Stimulated activated CD4-positive, alpha-beta T cell treated with anti-CD3 and anti-CD28 coated beads, Interleukin-12 subunit alpha, Interleukin-12 subunit beta, amount 100 ng/mL, for 24 hours (primary cell): ENCODE results near the gene EN1.

Experiments used
- DNase-seq, 2 experiments: peaks; one replicate each; pipeline ENCODE4 v3.0.0-alpha.2; 2020; ENCODE audit warnings: low read depth in 2 of 2

The EN1 gene

DNA sequence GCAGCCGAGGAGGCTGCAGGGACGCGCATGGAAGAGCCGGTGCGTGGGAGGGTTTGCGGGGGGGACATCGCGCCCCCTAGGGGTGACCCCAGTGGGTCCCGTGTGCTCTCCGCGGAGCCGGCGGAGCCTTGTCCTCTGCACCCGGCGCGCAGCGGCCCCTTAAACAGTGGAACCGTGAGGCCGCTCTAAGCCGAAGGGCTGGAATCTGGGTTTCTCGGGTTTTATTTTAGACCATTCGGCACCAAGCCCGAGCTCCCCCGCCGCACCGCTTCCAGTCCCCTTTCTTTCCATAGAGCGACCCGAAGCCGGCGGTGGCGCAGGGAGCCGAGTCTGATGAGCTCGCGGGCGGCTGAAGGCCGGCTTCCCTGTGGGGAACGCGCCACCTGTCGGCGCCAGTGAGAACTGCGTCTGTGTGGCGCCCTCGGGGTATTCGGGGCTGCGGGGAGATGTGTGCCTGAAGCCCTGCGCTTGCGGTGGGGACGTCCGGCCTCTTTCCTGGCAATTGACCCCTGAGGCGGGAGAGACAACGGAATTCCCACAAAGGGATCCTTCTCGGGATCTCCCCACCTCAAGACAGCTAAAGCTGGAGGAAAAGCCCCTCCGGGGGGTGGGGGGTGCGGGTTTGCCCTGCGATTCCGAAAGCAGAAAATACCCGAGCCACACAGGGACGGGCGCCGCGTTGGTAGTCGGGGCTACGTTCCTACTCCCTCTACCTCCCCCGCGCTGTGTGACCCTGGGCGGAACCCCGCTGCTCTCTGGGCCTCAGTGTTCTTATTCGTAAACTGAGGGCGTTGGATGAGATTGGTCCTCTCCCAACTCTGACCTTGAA is 8.2 kb upstream of the EN1 start:
- DNase-seq, result peak; percentile 70 to 83

GRCh38 chr2:118854507-118855345 is 7.3 kb upstream of the EN1 start:
- no peak for DNase-seq

DNA sequence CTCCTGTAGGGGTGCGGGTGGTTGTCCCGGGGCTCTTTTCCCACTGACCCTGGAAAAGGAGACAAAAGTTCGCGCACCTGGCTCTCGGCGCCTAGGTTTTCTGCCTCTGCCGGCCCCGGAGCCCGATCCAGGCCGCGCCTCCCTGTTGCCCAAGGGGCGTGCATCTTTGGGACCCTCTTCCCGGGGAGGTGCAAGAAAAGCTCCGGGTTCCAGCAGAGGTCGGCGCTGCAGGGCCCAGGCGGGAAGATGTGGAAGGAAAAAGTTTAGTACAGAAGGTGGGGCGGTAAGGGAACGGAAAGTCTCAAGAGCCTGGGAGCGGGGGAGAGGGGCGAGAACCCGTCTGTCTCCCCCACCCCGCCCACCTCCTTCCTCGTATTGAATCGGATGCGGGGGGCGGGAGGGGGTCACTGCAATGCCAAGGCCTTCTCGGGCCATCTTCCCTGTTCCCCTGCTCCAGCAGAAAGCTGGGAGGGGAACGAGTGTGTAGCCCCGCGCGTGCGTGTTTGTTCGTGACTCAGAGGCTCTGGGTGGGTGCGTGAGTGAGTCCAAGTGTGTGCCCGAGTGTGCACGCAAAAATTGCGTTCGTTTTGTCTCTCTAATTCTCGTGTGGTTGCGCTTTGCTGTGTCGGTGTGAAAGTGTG is 6.3 kb upstream of the EN1 start:
- DNase-seq, result no peak

DNA sequence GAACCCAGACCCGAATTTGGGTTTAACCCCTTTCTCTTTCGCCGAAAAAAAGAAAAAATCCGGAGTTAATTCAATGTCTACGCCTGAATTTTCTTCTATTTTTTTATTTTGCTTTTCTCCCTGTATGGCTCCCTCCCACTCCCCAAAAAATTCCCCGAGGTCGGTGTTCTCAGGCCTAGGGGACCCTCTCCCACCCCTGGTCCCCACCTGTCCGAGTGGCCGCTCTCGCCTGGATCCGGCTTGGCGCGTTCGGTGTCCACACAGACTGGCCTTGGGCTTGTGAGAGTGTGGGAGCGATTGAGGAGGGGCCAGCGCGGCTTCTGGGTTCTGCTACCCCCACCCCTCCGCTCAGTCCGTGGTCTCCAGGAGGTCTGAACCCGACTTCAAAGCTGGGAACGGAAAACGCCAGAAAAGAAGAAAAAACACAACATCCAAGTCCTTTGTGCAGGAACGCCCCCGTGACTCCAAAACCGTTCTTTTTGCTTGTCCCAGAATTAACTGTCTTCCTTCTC is 5.7 kb upstream of the EN1 start:
- no peak for DNase-seq

DNA sequence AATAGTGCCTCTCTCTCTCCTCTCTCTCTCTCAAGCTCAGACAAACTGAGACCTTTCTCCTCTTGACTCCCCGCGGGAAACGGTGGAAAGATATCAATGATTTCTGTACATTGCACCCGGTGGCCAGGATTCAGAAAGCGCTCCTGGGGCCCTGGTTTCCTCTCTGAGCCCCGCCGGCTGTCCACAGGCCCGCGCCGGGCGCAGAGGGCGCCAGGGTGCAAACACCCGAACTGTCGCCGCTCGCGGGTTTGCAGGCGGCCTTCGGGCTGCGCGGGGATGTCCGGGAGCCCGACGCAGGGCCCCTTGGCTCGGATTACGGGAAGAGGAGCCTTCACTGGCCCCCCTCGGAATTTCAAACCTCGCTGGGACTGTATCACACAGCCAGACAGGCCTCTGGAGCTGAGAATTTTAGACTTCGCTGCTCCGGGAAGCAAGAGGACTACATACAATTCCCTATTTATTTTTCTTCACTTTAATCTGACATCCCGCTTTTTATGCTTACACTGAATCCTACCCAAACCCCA is 5.2 kb upstream of the EN1 start:
- no peak for DNase-seq

- DNase-seq, result no peak
These were observed 4.2 kb upstream of the EN1 start for GRCh38 chr2:118851650-118852049.

DNA sequence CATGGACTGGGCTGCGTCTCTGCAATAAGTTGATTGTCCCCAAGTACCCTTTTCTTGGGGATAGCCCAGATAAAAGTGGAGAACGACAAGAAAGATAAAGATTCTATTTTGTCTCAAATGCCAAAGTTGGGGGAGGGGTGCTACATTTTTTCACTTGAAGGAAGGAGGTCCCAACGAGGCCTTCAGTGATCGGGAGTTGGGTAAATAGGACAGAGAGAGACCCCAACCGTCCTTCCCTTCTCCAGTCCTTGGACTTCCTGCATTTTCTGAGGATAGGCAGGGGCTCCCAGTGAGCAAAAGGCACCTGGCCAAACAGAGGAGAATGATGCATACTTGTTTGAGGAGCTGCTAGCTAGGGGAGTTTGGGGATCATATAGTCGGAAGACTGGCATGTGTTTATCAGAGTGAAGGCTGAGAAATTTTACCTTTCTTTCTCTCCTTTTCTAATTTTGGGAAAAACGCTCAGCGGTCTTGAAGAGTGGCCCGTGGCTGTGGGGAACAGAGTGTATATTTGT is 3.5 kb upstream of the EN1 start:
- no peak for DNase-seq

DNA sequence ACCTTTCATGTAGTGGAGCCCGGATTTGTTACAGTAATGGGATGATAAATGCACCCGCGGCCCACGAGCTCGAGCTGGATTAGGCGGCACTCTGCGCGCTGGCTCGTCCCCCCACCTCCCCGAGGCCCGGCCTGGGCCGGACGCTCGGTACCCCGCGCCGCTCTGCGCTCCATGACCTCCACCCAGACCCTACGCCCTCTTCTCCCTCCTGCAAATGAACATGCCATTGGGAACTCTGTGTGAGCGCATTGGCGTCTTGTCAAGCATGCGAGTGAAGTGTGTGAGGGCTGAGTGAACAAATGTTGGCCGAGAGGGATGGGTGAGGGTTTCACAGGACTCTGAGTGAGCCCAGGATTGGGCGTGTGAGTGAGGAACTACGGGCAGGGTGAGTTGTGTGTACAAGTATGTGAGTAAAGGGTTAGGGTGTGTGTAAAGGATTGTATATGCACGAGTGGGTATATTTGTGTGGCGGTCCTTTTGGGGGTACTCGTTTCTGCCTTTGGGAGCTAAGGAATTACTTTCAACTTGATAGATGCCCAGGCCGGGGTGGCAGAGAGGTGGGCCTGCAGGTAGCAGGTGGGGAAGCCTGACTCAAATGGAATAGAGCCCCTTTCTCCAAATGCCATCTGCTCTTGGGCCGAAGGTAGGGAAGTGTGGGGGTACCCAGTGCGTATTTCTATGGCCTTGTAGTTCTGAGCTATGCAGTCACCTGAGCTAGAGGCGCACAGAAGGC is 2.9 kb upstream of the EN1 start:
- DNase-seq, result no peak

GRCh38 chr2:118849226-118850167 is 2.0 kb upstream of the EN1 start:
- DNase-seq, result no peak

GRCh38 chr2:118848381-118849225 is 1.2 kb upstream of the EN1 start:
- no peak for DNase-seq

- no peak for DNase-seq
These were observed 319 bp upstream of the EN1 start for GRCh38 chr2:118847762-118848172.

- DNase-seq, result no peak
These were observed 951 bp downstream of the EN1 start for GRCh38 chr2:118846442-118846952.

DNA sequence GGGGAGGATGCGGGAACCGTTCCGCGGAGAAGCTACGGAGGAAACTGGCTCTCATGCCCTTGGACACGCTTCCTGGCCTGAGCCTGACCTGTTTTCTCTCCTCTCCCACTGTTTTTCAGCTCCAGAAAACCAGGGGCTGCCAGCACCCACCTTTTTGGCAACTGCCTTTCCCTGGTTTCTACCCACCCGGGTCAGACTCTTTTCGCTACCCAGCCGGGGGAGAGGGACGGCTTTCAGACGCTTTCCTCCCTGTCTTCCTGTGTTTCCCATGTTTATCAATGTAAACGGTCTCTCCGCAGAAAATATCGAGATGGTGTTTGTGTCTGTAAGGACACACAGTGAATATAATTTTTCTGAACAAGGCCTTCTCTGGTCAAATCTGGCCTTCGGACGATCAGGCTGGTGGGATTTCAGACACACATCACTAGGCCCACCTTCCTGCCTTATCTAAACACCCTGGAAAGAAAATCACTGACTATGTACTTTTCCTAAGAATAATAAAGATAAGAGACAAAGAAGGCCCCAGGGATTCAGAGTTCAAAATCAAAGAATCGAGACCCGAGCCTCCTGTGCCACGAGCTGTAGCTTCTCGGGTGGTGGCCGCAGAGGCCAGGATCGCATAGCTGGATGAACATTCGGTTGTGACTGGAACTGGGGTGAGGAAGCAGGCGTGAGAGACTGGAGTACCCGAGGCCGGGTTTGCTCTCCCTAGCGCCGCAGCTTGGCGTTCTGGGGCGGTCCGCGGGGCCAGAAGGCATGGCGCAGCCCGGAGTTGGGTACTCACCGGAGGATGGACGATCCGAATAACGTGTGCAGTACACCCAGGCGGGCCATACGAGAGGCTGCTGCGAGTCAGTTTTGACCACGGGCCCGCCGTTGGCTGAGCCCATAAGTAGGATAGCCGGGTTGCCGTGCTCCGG is 1.7 kb downstream of the EN1 start:
- DNase-seq, result no peak

GRCh38 chr2:118845005-118845521 is 2.4 kb downstream of the EN1 start:
- DNase-seq, result no peak

GRCh38 chr2:118844261-118845004 is 3.0 kb downstream of the EN1 start:
- no peak for DNase-seq

GRCh38 chr2:118843483-118844132 is 3.8 kb downstream of the EN1 start:
- DNase-seq, result no peak
